HK-2 (cell line): ENCODE measurements around the gene OR52K2.
"Not testable (repeated sequence)": the region's sequence is repeated elsewhere in the genome, so short reads cannot be mapped to it uniquely, and the experiment has no call there.

Experiments
- DNase-seq: peaks from one replicate; pipeline ENCODE4 v3.0.0-alpha.2; 2018; ENCODE audit not compliant: unreplicated experiment

The OR52K2 gene

DNA sequence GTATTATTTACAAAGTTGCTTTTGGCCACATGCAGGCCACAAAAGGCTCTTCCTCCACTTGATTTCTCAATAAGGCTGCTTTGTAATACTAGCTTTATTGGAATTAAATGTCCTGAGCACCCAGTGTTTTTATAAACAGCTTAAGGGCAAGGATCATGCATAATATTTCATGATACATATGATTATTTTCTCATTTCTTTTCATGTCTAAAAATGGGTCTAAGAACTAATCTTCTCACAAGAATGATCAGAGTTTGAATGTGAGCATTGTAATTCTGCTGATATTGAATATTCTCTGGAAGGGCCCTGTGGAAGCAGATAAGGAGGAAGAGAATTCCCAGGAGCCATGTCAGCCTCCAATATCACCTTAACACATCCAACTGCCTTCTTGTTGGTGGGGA lies at the start of gene OR52K2:
OR52K2 (plus strand) TSS at position 301 of the 400 bp plus-strand sequence; CDS start at position 346, 45 bp downstream.
- DNase-seq: no peak

DNA sequence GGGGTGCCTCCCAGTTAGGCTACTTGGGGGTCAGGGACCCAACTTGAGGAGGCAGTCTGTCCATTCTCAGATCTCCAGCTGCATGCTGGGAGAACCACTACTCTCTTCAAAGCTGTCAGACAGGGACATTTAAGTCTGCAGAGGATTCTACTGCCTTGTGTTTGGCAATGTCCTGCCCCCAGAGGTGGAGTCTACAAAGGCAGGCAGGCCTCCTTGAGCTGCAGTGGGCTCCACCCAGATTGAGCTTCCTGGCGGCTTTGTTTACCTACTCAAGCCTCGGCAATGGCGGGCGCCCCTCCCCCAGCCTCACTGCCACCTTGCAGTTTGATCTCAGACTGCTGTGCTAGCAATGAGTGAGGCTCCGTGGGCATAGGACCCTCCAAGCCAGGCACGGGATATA lies 42.9 kb upstream of the OR52K2 start:
- DNase-seq: not testable (repeated sequence)

DNA sequence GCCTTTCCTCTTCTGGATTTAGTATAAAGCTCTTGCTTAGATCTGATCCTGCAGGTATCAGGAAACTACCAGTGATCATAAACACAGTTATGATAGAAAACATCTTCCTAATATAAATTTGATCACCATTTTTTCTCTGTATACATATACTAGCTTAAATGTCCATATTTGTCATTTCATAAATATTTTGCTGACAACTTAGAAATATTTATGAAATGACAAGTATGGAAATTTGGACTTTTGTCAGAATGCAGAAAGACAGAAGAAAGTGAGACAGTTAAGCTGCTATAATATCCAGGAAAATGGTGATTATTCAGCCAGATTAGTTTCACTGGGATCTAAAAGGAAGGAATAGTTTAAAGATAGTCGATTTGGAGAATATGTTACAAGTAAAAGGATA lies 32.8 kb upstream of the OR52K2 start:
- DNase-seq: no peak

DNA sequence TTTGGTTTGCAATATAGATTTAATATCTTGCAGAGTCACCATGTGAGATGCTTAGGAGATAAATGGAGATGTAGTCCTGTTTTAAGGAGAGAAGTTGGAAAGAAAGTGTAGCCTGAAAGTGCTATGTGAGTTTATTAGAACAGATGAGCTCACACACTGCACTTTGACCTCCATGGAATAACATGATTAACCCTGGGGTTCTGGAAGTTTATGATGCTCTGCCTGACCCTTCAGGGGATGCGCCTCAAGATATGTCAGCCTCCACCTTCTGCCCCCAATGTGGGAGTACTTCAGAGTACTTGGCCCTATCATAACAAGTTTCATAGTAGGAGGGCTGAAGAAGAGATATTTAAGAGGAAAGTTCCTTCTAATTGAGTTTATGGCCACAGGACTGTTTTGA lies 32.3 kb upstream of the OR52K2 start:
- DNase-seq: no peak

DNA sequence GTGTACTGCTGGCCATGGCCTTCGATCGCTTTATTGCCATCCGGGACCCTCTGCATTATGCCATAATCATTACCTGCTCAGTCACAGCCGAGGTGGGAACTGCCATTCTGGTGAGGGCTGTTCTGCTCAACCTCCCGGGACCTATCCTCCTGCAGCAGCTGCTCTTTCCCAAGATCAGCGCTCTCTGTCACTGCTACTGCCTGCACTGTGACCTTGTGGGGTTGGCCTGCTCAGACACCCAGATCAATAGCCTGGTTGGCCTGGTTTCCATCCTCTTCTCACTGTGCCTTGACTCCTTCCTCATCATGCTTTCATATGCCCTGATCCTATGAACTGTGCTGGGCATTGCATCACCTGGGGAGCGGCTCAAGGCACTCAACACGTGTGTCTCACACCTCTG lies 30.7 kb upstream of the OR52K2 start:
- DNase-seq: no peak

DNA sequence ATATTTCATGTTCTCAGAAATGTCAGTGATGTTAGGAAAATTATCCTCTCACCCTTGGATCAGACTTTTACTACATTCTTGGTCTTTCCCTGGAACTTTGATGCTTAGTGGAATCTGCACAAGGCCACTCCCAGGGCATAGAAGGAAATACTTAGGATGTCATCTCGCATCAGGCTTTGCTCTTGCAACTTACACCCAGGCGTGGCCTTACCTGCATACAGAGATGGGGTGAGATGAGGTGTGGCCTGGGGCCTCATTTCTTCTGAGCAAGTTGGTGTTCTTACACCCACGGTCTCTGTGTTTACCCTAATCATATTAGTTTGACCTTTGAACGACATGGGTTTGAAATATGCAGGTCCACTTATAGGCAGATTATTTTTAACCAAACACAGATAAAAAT lies 19.0 kb upstream of the OR52K2 start:
- DNase-seq: no peak

DNA sequence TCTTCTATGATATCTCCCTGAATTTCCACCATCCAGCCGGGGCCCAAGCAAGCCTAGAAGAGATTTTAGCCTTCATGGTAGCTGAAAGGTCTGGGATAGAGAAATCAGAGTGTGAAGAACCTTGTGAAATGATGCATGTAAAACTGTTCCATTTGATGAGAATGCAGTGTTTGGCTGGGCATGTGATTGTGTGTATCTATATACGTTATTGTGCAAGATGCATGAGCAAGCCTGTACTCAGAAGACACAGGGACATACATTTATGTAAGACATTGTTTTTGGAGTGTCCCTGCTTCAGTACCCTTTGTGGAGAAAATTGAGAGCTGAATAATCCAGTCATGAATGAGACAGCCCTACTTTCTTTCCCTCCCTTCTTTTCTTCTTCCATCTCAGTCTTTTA lies 15.2 kb upstream of the OR52K2 start:
- no peak for DNase-seq

DNA sequence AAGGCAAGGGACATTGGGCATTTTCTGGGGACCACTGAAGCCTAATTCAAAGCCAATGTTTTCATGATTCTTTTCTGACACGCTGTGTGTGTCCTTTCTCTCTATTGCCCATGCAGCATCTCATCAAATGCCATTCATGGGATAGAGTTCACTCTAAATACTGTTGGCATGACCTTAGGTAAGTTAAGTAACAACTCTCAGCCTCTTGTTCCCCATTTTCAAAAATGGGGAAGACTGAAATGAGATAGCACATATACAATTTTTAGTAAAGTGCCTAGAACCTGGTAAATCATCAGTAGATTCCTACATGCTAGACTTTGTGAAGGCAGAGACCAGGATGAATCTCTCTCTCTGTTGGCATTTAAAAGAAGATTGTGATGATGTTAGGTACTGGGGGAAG lies 12.7 kb upstream of the OR52K2 start:
- DNase-seq: no peak

DNA sequence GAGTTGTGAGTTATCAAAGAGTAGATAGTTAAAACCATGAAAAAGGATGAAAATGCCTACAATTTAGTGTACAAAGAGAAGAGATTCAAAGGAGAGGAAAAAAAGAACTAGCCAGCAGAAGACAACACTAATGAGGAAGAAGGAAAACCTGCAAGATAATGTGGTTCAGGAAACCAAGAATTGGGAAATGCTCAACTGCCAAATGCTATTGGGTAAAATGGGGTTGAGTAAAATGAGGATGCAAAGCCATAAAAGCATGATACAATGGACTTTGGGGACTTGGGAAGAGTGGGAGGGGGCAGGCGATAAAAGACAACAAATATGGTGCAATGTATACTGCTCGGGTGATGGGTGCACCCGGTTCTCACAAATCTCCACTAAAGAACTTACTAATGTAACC lies 7.6 kb upstream of the OR52K2 start:
- DNase-seq: no peak

DNA sequence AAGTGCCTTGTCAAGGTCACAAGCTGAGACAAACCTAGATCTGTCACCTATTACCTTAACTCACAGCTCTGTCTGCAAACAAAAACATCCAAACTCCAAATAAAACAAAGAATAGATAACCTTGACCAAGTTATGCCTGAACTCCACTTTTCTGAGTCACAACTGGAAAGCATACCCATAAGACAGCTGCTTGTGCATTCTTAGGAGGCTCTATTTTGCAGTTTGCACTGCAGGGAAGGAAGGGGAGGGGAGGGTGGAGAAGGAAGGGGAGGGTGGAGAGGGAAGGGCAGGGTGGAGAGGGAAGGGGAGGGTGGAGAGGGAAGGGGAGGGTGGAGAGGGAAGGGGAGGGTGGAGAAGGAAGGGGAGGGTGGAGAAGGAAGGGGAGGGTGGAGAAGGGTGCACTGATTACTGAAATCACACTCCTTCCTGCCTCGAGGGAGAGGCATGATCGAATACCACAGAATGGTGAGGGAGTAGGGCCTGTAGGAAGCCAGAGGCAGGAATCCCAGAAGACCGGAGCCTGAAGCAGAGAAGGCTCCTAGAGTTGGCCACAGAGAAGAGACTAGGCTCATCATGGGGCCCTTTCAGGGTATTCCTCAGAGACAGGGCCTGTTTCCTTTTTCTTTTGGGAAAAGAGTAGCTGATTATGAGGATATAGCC lies 5.7 kb upstream of the OR52K2 start:
- no peak for DNase-seq

DNA sequence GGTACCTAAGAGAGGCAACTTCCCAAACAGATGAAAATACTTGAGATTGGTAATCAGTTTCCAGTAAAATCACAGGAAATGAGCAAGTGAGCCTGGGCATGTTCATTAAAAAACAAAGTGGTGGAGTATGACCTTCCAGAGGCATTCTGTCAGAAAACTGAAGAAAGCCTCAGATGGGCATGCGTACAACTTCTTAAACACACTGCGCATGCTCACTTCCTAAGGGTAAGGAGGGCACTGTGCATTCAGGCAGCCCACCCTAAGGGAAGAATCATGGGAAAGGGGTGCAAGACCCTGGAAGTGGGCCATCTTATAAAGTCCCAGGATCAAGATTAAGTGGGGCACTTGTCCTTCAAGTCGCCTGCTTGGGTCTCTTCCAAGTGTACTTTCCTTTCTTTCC lies 4.0 kb downstream of the OR52K2 start:
- no peak for DNase-seq

DNA sequence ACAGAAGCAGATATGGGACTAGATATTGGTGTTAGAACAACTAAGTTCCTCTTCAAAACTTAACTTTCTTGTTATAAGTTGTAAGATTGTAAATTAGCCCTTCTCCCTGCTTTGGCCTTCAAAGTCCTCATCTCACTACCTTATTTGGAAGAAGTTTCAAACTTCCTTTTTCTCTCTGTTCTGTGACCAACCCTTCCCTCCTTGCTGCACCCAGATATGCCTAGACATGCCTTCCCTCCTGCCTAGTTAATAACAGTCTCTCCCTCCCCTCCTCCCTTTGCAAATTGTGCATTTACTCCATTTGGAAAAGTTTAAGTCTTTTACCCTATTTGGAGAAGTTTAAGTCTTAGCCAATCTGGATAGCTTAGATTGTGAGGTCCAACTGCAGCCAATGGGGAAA lies 4.9 kb downstream of the OR52K2 start:
- DNase-seq: no peak

DNA sequence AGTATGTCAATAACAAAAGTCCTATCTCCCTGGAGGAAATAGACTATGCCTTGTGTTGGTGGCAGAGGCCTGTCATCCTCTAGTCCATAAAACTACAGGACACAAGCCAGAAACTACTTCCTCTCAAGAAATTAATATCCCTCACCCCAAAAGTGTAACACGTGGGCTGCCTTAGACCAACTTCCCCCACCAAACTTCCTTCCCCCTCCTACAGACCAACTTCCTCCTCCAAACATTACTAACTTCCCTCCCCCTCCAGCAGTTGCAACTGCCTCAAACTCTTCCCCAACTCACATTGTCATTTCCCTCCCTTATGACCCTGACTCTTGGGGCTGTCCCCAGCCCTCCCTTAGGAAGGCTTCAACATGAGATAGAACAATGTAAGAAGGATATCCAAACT lies 6.3 kb downstream of the OR52K2 start:
- no peak for DNase-seq

DNA sequence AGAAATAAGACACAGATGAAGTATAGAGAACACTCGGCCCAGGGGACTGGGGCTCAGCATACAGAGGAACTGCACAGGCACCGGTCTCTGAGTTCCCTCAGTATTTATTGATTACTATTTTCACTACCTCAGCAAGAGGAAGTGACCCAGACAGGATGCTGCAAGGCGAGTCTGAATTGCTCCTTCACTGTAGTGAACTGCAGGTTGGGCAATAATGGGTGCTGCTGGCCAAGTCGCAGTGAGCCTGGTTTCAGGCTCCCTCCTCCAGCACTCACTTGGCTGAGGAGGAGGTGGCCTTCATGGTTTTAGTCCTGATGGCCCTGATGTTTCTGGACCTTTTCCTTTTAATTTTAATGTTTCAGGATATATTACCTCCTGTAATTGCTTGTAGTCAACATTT lies 10.4 kb downstream of the OR52K2 start:
- no peak for DNase-seq

DNA sequence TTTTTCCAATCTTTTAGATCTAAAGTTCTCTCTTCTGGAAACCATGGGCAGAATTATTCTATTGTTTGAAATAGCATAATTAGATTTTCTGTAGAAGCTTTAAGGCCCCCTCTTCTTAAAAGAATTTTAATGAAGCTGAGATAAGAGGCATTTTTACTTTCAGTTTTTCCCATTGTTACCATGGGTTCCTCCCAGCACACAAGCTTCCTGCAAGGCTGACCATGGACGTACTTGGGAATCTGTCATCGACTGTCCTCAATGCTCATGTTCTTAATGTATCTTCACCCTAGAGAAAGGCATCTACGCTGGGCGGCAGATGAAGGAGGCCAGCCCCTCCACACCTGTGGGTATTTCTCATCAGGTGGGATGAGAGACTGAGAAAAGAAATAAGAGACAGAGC lies 11.1 kb downstream of the OR52K2 start:
- DNase-seq: no peak

DNA sequence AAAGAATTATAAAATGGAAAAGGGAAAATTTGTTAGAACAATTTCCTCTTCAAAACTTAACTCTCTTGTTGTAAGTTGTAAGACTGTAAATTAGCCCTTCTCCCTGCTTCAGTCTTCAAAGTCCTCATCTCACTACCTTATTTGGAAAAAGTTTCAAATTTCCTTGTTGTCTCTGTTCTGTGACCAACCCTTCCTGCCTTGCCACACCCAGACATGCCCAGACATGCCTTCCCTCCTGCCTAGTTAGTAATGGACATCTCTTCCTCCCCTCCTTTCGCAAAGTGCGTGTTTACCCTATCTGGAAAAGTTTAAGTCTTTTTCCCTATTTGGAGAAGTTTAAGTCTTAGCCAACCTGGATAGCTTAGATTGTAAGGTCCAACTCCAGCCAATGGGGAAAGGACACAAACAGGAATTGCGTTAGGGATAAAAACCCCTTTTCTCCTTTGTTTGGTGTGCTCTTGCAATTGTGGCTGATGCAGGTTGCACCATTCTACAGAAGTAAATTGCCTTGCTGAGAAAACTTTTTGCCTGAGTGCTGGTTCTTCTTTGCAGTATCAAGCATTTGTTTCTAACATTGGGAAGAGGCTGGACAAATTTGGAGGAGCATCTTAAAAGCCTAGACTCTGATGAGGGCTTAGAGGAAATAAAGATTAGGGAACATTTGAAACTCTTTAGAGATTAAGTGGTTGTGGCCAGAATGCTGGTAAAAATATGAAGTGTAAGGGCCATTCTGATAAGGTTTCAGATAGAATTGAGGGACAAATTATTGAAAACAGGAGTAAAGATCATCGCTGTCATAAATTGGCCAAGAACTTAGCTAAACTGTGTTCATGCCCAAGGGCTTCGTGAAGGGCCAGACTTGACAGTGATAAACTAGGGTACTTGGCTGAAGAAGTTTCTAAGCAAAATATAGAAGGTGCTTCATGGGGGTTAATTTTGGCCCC lies 15.4 kb downstream of the OR52K2 start:
- no peak for DNase-seq

DNA sequence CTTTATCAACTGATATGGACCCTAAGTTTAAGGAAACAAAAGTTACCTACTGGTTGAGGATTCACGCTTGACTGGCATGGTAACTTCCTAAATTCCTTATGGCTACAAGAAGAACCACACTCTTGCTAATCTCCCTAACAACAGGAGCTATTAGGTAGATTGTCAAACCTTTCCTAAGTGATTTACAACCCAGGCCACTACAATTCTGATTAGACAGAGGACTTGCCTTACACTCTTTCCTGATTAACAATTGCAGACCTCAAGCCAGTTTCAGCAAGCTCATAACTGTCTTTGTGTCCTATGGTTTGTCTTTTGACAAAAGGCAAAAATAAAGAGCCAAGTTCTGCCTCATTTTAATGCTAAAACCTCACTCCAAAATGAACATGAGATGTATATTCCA lies 16.3 kb downstream of the OR52K2 start:
- DNase-seq: no peak

DNA sequence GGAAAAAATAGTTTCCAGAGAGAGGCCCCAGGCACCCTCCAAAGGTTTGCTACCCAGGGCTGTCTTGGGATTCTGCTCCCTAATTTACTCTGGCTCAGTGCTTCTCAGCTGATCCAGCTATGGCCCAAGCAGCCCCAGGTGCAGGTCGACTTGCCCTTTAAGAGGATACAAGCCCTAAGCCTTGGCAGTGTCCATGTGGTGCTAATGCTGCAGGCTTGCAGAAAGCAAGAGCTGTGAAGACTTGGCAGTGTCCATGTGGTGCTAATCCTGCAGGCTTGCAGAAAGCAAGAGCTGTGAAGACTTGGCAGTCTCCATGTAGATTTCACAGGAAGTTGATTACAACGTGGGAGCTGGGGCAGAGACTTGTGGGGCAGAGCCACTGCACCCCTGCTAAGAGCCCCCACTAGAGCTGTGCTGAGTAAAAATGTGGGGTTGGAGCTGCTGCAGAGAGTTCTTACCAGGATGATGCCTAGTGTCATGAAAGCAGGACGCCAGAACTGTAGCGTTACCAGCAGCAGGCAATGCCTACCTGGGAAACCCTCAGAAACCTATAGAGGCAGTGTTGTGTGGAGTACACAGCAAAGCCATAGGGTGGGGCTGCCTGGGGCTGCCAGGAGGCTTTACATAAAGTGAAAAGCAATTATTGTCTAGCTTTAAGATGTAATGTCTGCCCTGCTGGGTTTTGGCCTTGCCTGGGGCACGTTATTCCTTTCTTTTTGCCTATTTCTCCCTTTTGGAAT lies 17.2 kb downstream of the OR52K2 start:
- no peak for DNase-seq

DNA sequence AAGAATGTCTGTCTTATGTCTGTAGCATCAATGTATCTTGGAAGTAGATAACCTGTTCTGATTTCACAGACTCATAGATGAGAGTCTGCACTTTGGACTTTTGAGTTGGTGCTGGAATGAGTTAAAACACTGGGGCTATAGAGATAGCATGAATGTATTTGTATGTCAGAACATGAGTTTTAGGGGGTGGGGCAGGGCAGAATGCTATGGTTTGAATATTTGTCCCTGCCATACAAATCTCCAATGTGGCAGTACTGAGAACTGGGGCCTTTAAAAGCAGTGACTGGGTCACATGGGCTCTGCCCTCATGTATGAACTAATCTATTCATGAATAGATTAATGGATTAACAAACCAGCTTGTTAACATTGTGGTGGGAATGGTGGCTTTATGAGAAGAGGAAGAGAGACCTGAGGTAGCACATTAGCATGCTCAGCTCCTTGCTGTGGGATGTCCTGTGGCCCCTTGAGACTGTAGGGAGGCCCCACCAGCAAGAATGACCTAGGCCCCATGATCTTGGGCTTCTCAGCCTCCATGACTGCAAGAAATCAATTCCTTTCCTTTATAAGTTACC lies 17.9 kb downstream of the OR52K2 start:
- DNase-seq: no peak

DNA sequence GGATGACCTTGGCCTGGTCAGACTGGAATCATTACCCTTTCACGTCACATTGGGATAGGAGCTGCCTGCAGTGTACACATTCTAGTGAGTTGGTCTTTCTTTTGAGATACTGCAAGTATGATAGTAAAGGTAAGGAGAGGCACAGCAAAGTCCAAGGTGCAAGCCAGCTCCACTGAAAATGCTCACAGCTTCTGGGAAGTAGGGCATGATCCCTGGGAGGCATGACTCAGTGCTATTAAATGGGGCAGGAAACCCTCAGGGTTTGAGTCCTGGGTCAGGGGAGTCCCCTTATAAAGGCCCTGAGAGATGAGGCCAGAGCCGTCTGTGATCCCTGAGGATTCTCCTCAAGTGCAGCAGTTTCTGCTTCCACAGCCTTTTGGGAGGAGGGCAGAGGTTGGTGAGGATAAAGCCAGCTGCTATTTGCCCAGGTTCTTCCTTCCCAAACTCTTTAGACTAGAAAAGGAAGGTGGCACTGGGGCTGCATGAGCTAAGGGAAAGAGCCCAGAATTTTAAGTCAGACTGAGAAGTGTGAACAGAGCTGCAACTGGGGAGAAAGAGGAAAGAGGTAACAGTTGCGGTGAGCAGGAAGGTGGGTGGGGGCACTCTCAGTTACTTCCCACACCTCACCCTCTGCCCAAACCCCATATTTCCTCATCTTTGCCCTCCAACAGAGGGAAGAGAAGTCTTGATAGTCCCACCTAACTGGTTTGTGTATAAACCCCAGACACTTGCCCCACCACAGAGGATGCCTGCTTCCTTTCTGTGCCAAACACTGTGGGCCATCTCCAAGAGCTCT lies 18.9 kb downstream of the OR52K2 start:
- no peak for DNase-seq

DNA sequence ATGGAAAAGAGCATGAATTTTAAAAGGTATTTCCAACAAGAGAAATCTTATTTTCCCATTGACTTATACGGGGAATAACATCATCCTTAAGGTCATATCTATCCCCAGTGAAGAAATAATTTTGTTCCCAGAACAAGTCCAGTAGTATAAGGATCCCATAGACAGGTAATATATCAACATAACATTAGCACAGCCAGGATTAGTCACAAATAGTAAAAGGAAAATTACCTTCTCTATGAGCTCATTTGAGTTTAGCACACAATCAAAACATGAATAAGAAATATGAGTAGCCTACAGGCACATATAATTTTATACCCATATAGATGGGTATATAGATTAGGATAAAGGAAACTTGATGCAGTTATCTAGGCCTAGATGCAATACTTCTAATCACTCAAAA lies 30.5 kb downstream of the OR52K2 start:
- DNase-seq: no peak
